Karpas-422 (cell line): ENCODE measurements around the gene BMPR2. TPM values are rescaled to one million over a fixed set of nuclear protein-coding genes. Genes with fewer than 3 reads are reported as not detected.

Experiments
- DNase-seq: peaks from one replicate; pipeline ENCODE4 v3.0.0-alpha.2; 2015
- H2AFZ ChIP-seq: fragments of 200-600 bp; sonication (generic); 2 replicates; pipeline ENCODE4 v1.6.1; 2014; ENCODE audit warnings: antibody characterized with exemption, low read length, mixed read lengths
- H3K27ac ChIP-seq: fragments of 200-600 bp; sonication (generic); 2 replicates; pipeline ENCODE4 v1.5.1; 2014; ENCODE audit warnings: mild to moderate bottlenecking, low read length, moderate library complexity
- H3K27me3 ChIP-seq: fragments of 200-600 bp; sonication (generic); 2 replicates; pipeline ENCODE4 v1.6.1; 2014; ENCODE audit warnings: low read length, mixed read lengths
- H3K36me3 ChIP-seq: fragments of 200-600 bp; sonication (generic); 2 replicates; pipeline ENCODE4 v1.6.1; 2014; ENCODE audit warnings: low read length, mixed read lengths; ENCODE audit not compliant: insufficient read depth
- H3K4me1 ChIP-seq: fragments of 200-600 bp; sonication (generic); 2 replicates; pipeline ENCODE4 v1.6.1; 2014; ENCODE audit warnings: mild to moderate bottlenecking, low read length, mixed read lengths
- H3K4me2 ChIP-seq: fragments of 200-600 bp; sonication (generic); 2 replicates; pipeline ENCODE4 v1.6.1; 2014; ENCODE audit warnings: low read length, low read depth, mild to moderate bottlenecking; ENCODE audit not compliant: poor library complexity, severe bottlenecking
- H3K4me3 ChIP-seq: fragments of 200-600 bp; sonication (generic); 2 replicates; pipeline ENCODE4 v1.5.1; 2014; ENCODE audit warnings: mild to moderate bottlenecking, antibody characterized with exemption, low read length, mixed read lengths
- H3K79me2 ChIP-seq: fragments of 200-600 bp; sonication (generic); 2 replicates; pipeline ENCODE4 v1.6.1; 2014; ENCODE audit warnings: mild to moderate bottlenecking, low read length, mixed read lengths
- H3K9ac ChIP-seq: fragments of 200-600 bp; sonication (generic); 2 replicates; pipeline ENCODE4 v1.6.0; 2014; ENCODE audit warnings: low read length
- H3K9me2 ChIP-seq: fragments of 200-600 bp; sonication (generic), shearing (Covaris generic); replicated peaks from 2 replicates; pipeline ENCODE4 v1.6.0; 2014; ENCODE audit warnings: mild to moderate bottlenecking, low read length, moderate library complexity; ENCODE audit not compliant: insufficient read depth
- H3K9me3 ChIP-seq: fragments of 300-700, 200-600 bp; sonication (generic); 2 replicates; pipeline ENCODE4 v1.6.1; 2014; ENCODE audit warnings: low read length, mixed read lengths
- H4K20me1 ChIP-seq: fragments of 200-600 bp; sonication (generic); 2 replicates; pipeline ENCODE4 v1.6.1; 2014; ENCODE audit warnings: mild to moderate bottlenecking, antibody characterized with exemption, low read length, low read depth; ENCODE audit not compliant: insufficient read depth
- total RNA-seq: library from RNA; depleted of rRNA; stranded (reverse); fragments of >200 nt; shearing (Covaris generic); gene quantifications from 2 replicates; pipeline ENCODE4 v1.2.3, GENCODE V29; 2014; ENCODE audit warnings: low replicate concordance

BMPR2 gene
- total RNA-seq, 1 experiment from 2014 or later: 4.0 TPM

GRCh38 chr2:202387608-202388342 is 11.6 kb downstream of the BMPR2 start:
- Histone ChIP-seq H3K9me3 (no peaks in the 10 kb centered on the region), H3K9ac (no peak overlapping the region), H3K4me2 (no peak overlapping the region), H2AFZ (no peak overlapping the region), H3K4me1 (peaks cover 10% of the 10 kb centered on the region), H3K79me2 (no peaks in the 10 kb centered on the region), H3K27ac (no peak overlapping the region), H3K27me3 (no peaks in the 10 kb centered on the region), H3K4me3 (no peak overlapping the region), H3K9me2 (no peaks in the 10 kb centered on the region), H4K20me1 (no peaks in the 10 kb centered on the region), H3K36me3 (no peaks in the 10 kb centered on the region)
- no peak for DNase-seq

GRCh38 chr2:202400941-202401340 is 24.8 kb downstream of the BMPR2 start:
- no peaks in the 10 kb centered on the region for H3K9me2 ChIP-seq
- no peak overlapping the region for H3K4me2 ChIP-seq
- no peaks in the 10 kb centered on the region for H3K79me2 ChIP-seq
- no peaks in the 10 kb centered on the region for H3K36me3 ChIP-seq
- no peak overlapping the region for H2AFZ ChIP-seq
- H3K27me3 ChIP-seq: no peaks in the 10 kb centered on the region
- H3K9ac ChIP-seq: no peak overlapping the region
- H3K9me3 ChIP-seq: no peaks in the 10 kb centered on the region
- 0 out of 2 replicates have a peak, but pooled peaks cover 2% of the 10 kb centered on the region for H4K20me1 ChIP-seq
- H3K4me3 ChIP-seq: no peak overlapping the region
- DNase-seq: no peak
- peaks cover 11% of the 10 kb centered on the region for H3K4me1 ChIP-seq
- H3K27ac ChIP-seq: no peak overlapping the region

- Histone ChIP-seq H4K20me1 (0 out of 2 replicates have a peak, but pooled peaks cover 2% of the 10 kb centered on the region), H3K4me3 (no peak overlapping the region), H3K9me3 (no peaks in the 10 kb centered on the region), H3K79me2 (no peaks in the 10 kb centered on the region), H2AFZ (no peak overlapping the region), H3K4me2 (no peak overlapping the region), H3K36me3 (no peaks in the 10 kb centered on the region), H3K27ac (no peak overlapping the region), H3K4me1 (peaks cover 8% of the 10 kb centered on the region), H3K9ac (no peak overlapping the region), H3K27me3 (no peaks in the 10 kb centered on the region), H3K9me2 (no peaks in the 10 kb centered on the region)
- no peak for DNase-seq
Measured at GRCh38 chr2:202405798-202406197, 29.7 kb downstream of the BMPR2 start.

DNA sequence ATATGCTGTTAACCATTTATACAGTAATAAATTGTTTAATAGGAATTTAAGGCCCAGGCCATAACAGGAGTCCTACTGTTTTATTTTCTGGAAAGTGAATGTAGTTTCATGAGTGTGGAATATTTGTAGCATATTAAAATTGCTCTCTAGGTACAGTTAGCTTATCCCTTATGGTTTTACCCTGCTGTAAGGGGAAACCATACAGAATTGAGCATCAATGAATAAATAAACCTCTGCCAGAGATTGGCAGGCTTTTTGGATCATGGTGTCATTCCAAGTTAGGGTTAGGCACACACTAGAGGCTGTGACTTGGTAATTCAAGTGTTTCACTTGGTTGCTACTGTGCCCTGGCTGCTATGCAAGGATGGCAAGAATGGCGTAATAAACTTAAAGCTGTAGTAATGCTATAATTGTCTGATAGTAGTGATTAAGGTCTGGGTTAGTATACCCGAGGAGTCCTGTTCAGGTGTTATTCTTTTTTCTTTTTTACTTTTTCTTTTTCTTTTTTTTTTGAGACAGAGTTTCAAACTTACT is 30.4 kb downstream of the BMPR2 start:
- Histone ChIP-seq H3K4me2 (no peak overlapping the region), H3K9me3 (no peaks in the 10 kb centered on the region), H3K9ac (no peak overlapping the region), H4K20me1 (0 out of 2 replicates have a peak, but pooled peaks cover 2% of the 10 kb centered on the region), H3K36me3 (no peaks in the 10 kb centered on the region), H3K9me2 (no peaks in the 10 kb centered on the region), H3K79me2 (no peaks in the 10 kb centered on the region), H3K4me1 (peaks cover 1% of the 10 kb centered on the region), H3K27ac (no peak overlapping the region), H3K27me3 (no peaks in the 10 kb centered on the region), H2AFZ (no peak overlapping the region), H3K4me3 (no peak overlapping the region)
- no peak for DNase-seq

DNA sequence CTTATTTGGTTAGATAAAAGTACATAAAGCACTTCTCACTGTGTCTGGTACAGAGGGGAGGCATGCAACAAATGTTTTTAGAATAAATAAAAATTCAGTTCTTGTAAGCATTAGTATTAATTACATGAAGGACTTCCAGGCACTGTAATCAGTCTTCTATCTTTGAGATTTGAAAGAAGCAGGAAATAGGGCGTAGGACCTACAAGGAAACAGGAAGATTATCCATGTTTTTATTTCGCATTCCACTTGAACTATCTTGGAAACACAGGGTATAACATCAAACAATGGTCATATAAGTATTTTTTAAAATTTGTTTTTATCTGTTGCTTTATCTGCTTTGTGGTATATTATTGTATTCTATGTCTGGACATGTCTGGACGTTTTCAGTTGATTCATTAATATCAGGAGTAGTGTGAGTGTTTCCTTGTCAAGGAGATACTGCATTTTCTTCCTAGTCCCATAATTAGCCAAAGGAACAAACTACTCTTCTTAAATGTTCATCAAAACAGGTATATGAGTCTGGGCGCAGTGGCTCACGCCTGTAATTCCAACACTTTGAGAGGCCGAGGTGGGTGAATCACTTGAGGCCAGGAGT is 32.5 kb downstream of the BMPR2 start:
- no peak for DNase-seq

GRCh38 chr2:202410092-202410491 is 34.0 kb downstream of the BMPR2 start:
- H3K9me3 ChIP-seq: no peaks in the 10 kb centered on the region
- no peaks in the 10 kb centered on the region for H3K9me2 ChIP-seq
- H3K79me2 ChIP-seq: no peaks in the 10 kb centered on the region
- no peaks in the 10 kb centered on the region for H3K27me3 ChIP-seq
- no peaks in the 10 kb centered on the region for H3K4me1 ChIP-seq
- H3K27ac ChIP-seq: no peak overlapping the region
- no peak for DNase-seq
- H4K20me1 ChIP-seq: no peaks in the 10 kb centered on the region
- H3K9ac ChIP-seq: no peak overlapping the region
- no peaks in the 10 kb centered on the region for H3K36me3 ChIP-seq
- no peak overlapping the region for H3K4me3 ChIP-seq
- H2AFZ ChIP-seq: no peak overlapping the region
- no peak overlapping the region for H3K4me2 ChIP-seq

More for the DNA sequence above, 32.5 kb downstream of the BMPR2 start:
- Histone ChIP-seq H3K4me2 (no peak overlapping the region), H3K36me3 (no peaks in the 10 kb centered on the region), H3K79me2 (no peaks in the 10 kb centered on the region), H3K4me3 (no peak overlapping the region), H4K20me1 (no peaks in the 10 kb centered on the region), H3K9me3 (no peaks in the 10 kb centered on the region), H3K9me2 (no peaks in the 10 kb centered on the region), H2AFZ (no peak overlapping the region), H3K27me3 (no peaks in the 10 kb centered on the region), H3K27ac (no peak overlapping the region), H3K9ac (no peak overlapping the region), H3K4me1 (no peaks in the 10 kb centered on the region)

GRCh38 chr2:202411097-202411496 is 35.0 kb downstream of the BMPR2 start:
- no peak for DNase-seq
- Histone ChIP-seq H3K9ac (no peak overlapping the region), H3K36me3 (no peaks in the 10 kb centered on the region), H3K9me2 (no peaks in the 10 kb centered on the region), H3K27ac (no peak overlapping the region), H3K4me3 (no peak overlapping the region), H3K4me1 (no peaks in the 10 kb centered on the region), H3K79me2 (no peaks in the 10 kb centered on the region), H3K4me2 (no peak overlapping the region), H4K20me1 (no peaks in the 10 kb centered on the region), H3K27me3 (no peaks in the 10 kb centered on the region), H3K9me3 (no peaks in the 10 kb centered on the region), H2AFZ (no peak overlapping the region)

DNA sequence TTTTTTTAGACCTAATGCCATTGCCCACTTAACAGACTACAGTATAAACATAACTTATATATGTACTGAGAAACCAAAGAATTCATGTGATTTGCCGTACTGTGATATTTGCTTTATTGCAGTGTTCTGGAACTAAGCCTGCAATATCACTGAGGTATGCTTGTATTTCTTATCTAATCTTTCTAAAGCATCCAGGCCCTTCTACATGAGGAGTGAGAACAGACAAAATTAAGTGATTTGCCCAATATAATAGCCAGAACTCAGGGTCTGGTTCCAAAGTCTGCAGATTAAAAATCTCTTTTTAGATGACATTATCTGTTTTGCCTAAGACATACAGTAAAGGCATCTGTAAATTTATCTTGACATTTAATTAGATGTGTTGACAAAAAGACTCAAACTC is 41.9 kb downstream of the BMPR2 start:
- Histone ChIP-seq H2AFZ (no peak overlapping the region), H3K9me3 (no peaks in the 10 kb centered on the region), H3K79me2 (no peaks in the 10 kb centered on the region), H3K4me2 (no peak overlapping the region), H3K27ac (no peak overlapping the region), H3K9ac (no peak overlapping the region), H3K9me2 (no peaks in the 10 kb centered on the region), H4K20me1 (no peaks in the 10 kb centered on the region), H3K36me3 (no peaks in the 10 kb centered on the region), H3K4me3 (no peak overlapping the region), H3K4me1 (peaks cover 3% of the 10 kb centered on the region), H3K27me3 (no peaks in the 10 kb centered on the region)
- no peak for DNase-seq
